DOHH2 (cell line): ENCODE results near the gene APOBEC3B.
"Not testable (repeated sequence)": the region's sequence is repeated elsewhere in the genome, so short reads cannot be mapped to it uniquely, and the experiment has no call there.

Source experiments
- EZH2phosphoT487 ChIP-seq: fragments of 200-600 bp; sonication (generic); IDR thresholded peaks from 2 replicates; pipeline ENCODE4 v1.6.1; 2017; ENCODE audit warnings: borderline replicate concordance, mild to moderate bottlenecking, antibody characterized with exemption, low read length, moderate library complexity, mixed read lengths
- TF ChIP-seq, protein P1 (sequence below): fragments of 200-600 bp; sonication (generic); IDR thresholded peaks from one replicate; pipeline ENCODE4 v1.5.1; 2014; ENCODE audit warnings: antibody characterized with exemption, mild to moderate bottlenecking, low read depth, low read length; ENCODE audit not compliant: poor library complexity, severe bottlenecking

DNA sequence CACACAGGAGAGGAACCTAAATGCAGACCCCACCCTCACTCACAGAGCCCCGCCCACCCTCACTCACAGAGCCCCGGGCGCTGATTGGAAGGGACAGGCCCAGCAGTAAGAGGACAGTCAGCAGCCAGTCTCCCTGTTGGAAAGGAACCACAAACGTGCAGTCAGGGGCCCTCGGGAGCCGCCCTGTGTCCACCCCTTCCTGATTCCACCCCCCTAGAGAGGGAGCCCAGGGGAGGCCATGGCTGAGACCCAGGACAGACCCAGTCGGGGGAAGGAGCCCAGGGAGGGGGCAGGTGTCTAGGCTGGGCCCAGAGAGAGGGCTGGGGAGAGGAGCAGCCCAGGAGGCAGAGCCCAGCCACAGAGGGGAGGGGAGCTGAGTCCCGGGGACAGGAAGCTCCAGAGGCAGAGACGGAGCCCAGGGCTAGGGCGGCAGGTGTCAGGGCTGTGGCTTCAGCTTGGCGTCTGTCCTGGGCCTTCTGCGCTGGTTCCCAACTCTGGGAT lies 10.8 kb downstream of the APOBEC3B start:
- TF ChIP-seq, protein P1, sequence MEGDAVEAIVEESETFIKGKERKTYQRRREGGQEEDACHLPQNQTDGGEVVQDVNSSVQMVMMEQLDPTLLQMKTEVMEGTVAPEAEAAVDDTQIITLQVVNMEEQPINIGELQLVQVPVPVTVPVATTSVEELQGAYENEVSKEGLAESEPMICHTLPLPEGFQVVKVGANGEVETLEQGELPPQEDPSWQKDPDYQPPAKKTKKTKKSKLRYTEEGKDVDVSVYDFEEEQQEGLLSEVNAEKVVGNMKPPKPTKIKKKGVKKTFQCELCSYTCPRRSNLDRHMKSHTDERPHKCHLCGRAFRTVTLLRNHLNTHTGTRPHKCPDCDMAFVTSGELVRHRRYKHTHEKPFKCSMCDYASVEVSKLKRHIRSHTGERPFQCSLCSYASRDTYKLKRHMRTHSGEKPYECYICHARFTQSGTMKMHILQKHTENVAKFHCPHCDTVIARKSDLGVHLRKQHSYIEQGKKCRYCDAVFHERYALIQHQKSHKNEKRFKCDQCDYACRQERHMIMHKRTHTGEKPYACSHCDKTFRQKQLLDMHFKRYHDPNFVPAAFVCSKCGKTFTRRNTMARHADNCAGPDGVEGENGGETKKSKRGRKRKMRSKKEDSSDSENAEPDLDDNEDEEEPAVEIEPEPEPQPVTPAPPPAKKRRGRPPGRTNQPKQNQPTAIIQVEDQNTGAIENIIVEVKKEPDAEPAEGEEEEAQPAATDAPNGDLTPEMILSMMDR, result not testable (repeated sequence)
- not testable (repeated sequence) for TF ChIP-seq EZH2phosphoT487
